Astrocyte (in vitro differentiated cells and primary cell): ENCODE measurements around the gene COG7. TPM values are rescaled to one million over a fixed set of nuclear protein-coding genes. Genes with fewer than 3 reads are reported as not detected.
A peak's percentile ranks its signal among the peaks of the same experiment; 100 is the strongest.

Experiments used
- DNase-seq: peaks from one replicate; pipeline ENCODE4 v3.0.0-alpha.2; 2010; ENCODE audit warnings: low read depth
- FAIRE-seq: peaks from 2 replicates; lab custom pipeline; 2011; peaks lifted over from hg19 to GRCh38; lab: Jason Lieb, UNC
- H2AFZ ChIP-seq: 2 replicates; pipeline ENCODE4 v1.6.0; 2012; ENCODE audit warnings: low read depth, low read length, inconsistent platforms
- H3K27ac ChIP-seq: 2 replicates; pipeline ENCODE4 v1.5.1; 2011; ENCODE audit warnings: low read depth, low read length, inconsistent platforms
- H3K27me3 ChIP-seq: 2 replicates; pipeline ENCODE4 v1.6.0; 2011; ENCODE audit warnings: low read length, inconsistent platforms; ENCODE audit not compliant: insufficient read depth
- H3K36me3 ChIP-seq: 2 replicates; pipeline ENCODE4 v1.5.1; 2011; ENCODE audit warnings: low read length, inconsistent platforms; ENCODE audit not compliant: insufficient read depth
- H3K4me1 ChIP-seq: 2 replicates; pipeline ENCODE4 v1.5.1; 2011; ENCODE audit warnings: low read length, inconsistent platforms; ENCODE audit not compliant: insufficient read depth
- H3K4me2 ChIP-seq: 2 replicates; pipeline ENCODE4 v1.6.0; 2012; ENCODE audit warnings: low read length, inconsistent platforms
- H3K4me3 ChIP-seq: 2 replicates; pipeline ENCODE4 v1.5.1; 2011; ENCODE audit warnings: low read depth, mild to moderate bottlenecking, low read length, inconsistent platforms; ENCODE audit not compliant: insufficient read depth
- H3K79me2 ChIP-seq: 2 replicates; pipeline ENCODE4 v1.6.0; 2012; ENCODE audit warnings: mild to moderate bottlenecking, low read length, inconsistent platforms; ENCODE audit not compliant: insufficient read depth
- H3K9ac ChIP-seq: 2 replicates; pipeline ENCODE4 v1.6.0; 2012; ENCODE audit warnings: mild to moderate bottlenecking, low read length, inconsistent platforms
- H3K9me3 ChIP-seq: 2 replicates; pipeline ENCODE4 v1.5.1; 2012; ENCODE audit warnings: low read depth, mild to moderate bottlenecking, low read length, inconsistent platforms; ENCODE audit not compliant: insufficient read depth
- H4K20me1 ChIP-seq: 2 replicates; pipeline ENCODE4 v1.6.0; 2012; ENCODE audit warnings: low read length, inconsistent platforms; ENCODE audit not compliant: insufficient read depth
- H3K27ac Mint-ChIP-seq: one replicate; pipeline ENCODE4 v1.8.0; 2021; ENCODE audit warnings: mild to moderate bottlenecking, mixed read lengths; ENCODE audit not compliant: unreplicated experiment
- H3K27me3 Mint-ChIP-seq: one replicate; pipeline ENCODE4 v1.8.0; 2021; ENCODE audit warnings: low read depth, mixed read lengths; ENCODE audit not compliant: unreplicated experiment
- H3K36me3 Mint-ChIP-seq: one replicate; pipeline ENCODE4 v1.8.0; 2021; ENCODE audit warnings: low read depth, mixed read lengths; ENCODE audit not compliant: unreplicated experiment
- H3K4me1 Mint-ChIP-seq: one replicate; pipeline ENCODE4 v1.8.0; 2021; ENCODE audit warnings: low read depth, mixed read lengths; ENCODE audit not compliant: unreplicated experiment
- H3K4me3 Mint-ChIP-seq: one replicate; pipeline ENCODE4 v1.8.0; 2021; ENCODE audit warnings: mild to moderate bottlenecking, moderate library complexity, mixed read lengths; ENCODE audit not compliant: unreplicated experiment
- H3K9me3 Mint-ChIP-seq: one replicate; pipeline ENCODE4 v1.8.0; 2021; ENCODE audit warnings: mild to moderate bottlenecking, mixed read lengths; ENCODE audit not compliant: unreplicated experiment
- EZH2 ChIP-seq: IDR thresholded peaks from 2 replicates; pipeline ENCODE4 v1.6.1; 2012; ENCODE audit warnings: mild to moderate bottlenecking, low read length, inconsistent platforms; ENCODE audit not compliant: insufficient read depth
- total RNA-seq: library from RNA; stranded (reverse); gene quantifications from 2 replicates; pipeline ENCODE4 v1.2.1, GENCODE V29; 2021
- TF ChIP-seq, protein P1 (sequence below): IDR thresholded peaks from 2 replicates; pipeline ENCODE4 v1.5.1; 2011; ENCODE audit warnings: low read depth, mild to moderate bottlenecking, inconsistent platforms, low read length, moderate library complexity; ENCODE audit not compliant: insufficient read depth

COG7 gene
- total RNA-seq, 1 donor from 2014 or later: 19.8 TPM

DNA sequence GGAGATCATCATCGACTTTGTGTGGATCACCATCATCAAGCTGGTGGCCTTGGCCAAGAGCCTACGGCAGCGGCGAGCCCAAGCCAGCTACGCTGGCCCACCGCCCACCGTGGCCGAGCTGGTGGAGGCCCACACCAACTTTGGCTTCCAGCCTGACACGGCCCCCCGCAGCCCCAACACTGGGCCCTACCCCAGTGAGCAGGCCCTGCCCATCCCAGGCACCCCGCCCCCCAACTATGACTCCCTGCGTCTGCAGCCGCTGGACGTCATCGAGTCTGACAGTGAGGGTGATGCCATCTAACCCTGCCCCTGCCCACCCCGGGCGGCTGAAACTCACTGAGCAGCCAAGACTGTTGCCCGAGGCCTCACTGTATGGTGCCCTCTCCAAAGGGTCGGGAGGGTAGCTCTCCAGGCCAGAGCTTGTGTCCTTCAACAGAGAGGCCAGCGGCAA, 72.5 kb downstream of the COG7 start:
- Mint-ChIP-seq H3K27ac (no peak overlapping the region), H3K36me3 (no peaks in the 10 kb centered on the region), H3K9me3 (no peaks in the 10 kb centered on the region), H3K4me1 (no peaks in the 10 kb centered on the region), H3K4me3 (no peak overlapping the region), H3K27me3 (peaks cover 33% of the 10 kb centered on the region)
- Histone ChIP-seq H3K4me1 (no peaks in the 10 kb centered on the region), H4K20me1 (no peaks in the 10 kb centered on the region), H3K9ac (no peak overlapping the region), H3K9me3 (no peaks in the 10 kb centered on the region), H3K27me3 (no peaks in the 10 kb centered on the region), H3K27ac (no peak overlapping the region), H3K4me3 (no peak overlapping the region), H2AFZ (no peak overlapping the region), H3K79me2 (no peaks in the 10 kb centered on the region), H3K4me2 (no peak overlapping the region), H3K36me3 (no peaks in the 10 kb centered on the region)
- FAIRE-seq (no peak), DNase-seq (no peak)
- TF ChIP-seq EZH2: no peak
- TF ChIP-seq, protein P1, sequence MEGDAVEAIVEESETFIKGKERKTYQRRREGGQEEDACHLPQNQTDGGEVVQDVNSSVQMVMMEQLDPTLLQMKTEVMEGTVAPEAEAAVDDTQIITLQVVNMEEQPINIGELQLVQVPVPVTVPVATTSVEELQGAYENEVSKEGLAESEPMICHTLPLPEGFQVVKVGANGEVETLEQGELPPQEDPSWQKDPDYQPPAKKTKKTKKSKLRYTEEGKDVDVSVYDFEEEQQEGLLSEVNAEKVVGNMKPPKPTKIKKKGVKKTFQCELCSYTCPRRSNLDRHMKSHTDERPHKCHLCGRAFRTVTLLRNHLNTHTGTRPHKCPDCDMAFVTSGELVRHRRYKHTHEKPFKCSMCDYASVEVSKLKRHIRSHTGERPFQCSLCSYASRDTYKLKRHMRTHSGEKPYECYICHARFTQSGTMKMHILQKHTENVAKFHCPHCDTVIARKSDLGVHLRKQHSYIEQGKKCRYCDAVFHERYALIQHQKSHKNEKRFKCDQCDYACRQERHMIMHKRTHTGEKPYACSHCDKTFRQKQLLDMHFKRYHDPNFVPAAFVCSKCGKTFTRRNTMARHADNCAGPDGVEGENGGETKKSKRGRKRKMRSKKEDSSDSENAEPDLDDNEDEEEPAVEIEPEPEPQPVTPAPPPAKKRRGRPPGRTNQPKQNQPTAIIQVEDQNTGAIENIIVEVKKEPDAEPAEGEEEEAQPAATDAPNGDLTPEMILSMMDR: no peak

DNA sequence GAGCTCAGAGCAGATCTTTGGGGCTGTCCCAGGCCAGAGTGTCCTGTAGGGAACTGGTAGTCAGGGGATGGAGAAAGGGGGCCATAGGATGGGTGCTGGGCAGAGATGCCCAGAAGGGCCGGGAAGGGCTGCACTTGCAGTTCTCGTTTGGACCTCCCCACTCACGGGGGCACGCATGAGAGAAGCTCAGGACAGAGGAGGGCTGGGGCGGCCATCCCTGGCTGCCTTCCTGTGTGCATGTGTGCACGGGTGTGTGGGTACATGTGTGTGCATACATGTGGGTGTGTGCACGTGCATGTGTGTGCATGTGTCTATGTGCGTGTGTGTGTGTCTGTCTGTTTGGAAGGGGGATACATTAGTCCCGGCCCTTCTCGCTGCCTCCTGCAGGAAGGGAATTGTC, 73.3 kb downstream of the COG7 start:
- DNase-seq: no peak
- Histone ChIP-seq H3K4me3 (no peak overlapping the region), H3K27me3 (no peaks in the 10 kb centered on the region), H3K9me3 (no peaks in the 10 kb centered on the region), H2AFZ (no peak overlapping the region), H3K36me3 (no peaks in the 10 kb centered on the region), H3K4me1 (no peaks in the 10 kb centered on the region), H4K20me1 (no peaks in the 10 kb centered on the region), H3K27ac (no peak overlapping the region), H3K4me2 (no peak overlapping the region), H3K79me2 (no peaks in the 10 kb centered on the region), H3K9ac (no peak overlapping the region)
- TF ChIP-seq, protein P1: no peak
- no peak for TF ChIP-seq EZH2
- peaks cover 33% of the 10 kb centered on the region for H3K27me3 Mint-ChIP-seq
- FAIRE-seq: no peak
- no peak overlapping the region for H3K4me3 Mint-ChIP-seq
- no peaks in the 10 kb centered on the region for H3K9me3 Mint-ChIP-seq
- no peaks in the 10 kb centered on the region for H3K36me3 Mint-ChIP-seq
- no peaks in the 10 kb centered on the region for H3K4me1 Mint-ChIP-seq
- H3K27ac Mint-ChIP-seq: no peak overlapping the region

DNA sequence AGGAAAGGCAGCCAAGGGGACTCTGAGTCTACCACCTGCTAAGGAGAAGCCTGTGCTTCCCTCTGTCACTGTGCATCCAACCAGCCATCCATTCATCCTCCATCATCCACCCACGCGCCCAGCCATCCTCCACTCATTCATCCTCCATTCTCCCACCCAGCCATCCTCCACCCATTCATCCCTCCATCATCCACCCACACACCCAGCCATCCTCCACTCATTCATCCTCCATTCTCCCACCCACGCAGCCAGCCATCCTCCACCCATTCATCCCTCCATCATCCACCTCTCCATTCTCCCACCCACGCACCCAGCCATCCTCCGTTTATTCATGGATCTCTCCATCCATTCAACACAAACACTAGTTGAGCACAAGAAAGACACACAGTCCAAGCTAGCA, 74.1 kb downstream of the COG7 start:
- Histone ChIP-seq H3K36me3 (no peaks in the 10 kb centered on the region), H3K79me2 (no peaks in the 10 kb centered on the region), H3K27me3 (no peaks in the 10 kb centered on the region), H3K27ac (no peak overlapping the region), H3K9me3 (no peaks in the 10 kb centered on the region), H3K4me1 (no peaks in the 10 kb centered on the region), H3K9ac (no peak overlapping the region), H3K4me2 (no peak overlapping the region), H2AFZ (no peak overlapping the region), H3K4me3 (no peak overlapping the region), H4K20me1 (no peaks in the 10 kb centered on the region)
- no peak overlapping the region for H3K4me3 Mint-ChIP-seq
- no peaks in the 10 kb centered on the region for H3K36me3 Mint-ChIP-seq
- H3K9me3 Mint-ChIP-seq: no peaks in the 10 kb centered on the region
- FAIRE-seq (no peak), DNase-seq (no peak)
- H3K27me3 Mint-ChIP-seq: peaks cover 33% of the 10 kb centered on the region
- TF ChIP-seq EZH2: no peak
- TF ChIP-seq, protein P1: no peak
- peak overlapping the region; percentile 0 for H3K27ac Mint-ChIP-seq
- H3K4me1 Mint-ChIP-seq: no peaks in the 10 kb centered on the region
